ENCODE measurements around the gene TMEM212.

Gene TMEM212

GRCh38 chr3:171871392-171872274 is 28.5 kb downstream of the TMEM212 start:
- ATAC-seq (ENCODE audit: low read depth) (no peak), DNase-seq (ENCODE audit: low spot score) (no peak)
- Histone ChIP-seq H3K36me3 (ENCODE audit: low read depth) (no peaks in the 10 kb centered on the region), H3K9me3 (ENCODE audit: severe bottlenecking) (no peaks in the 10 kb centered on the region), H3K27ac (ENCODE audit: poor library complexity, severe bottlenecking) (no peak overlapping the region), H3K4me3 (ENCODE audit: severe bottlenecking) (no peak overlapping the region), H3K27me3 (ENCODE audit: insufficient read depth, poor library complexity, severe bottlenecking) (no peaks in the 10 kb centered on the region), H3K4me1 (ENCODE audit: insufficient read depth, poor library complexity, severe bottlenecking) (peaks cover 31% of the 10 kb centered on the region)
- TF ChIP-seq CTCF (IDR thresholded peaks at IDR 0.05; ENCODE audit: poor library complexity, severe bottlenecking) = no peak

- Histone ChIP-seq H3K4me1 (ENCODE audit: insufficient read depth, poor library complexity, severe bottlenecking) (peaks cover 39% of the 10 kb centered on the region), H3K4me3 (ENCODE audit: severe bottlenecking) (no peak overlapping the region), H3K27ac (ENCODE audit: poor library complexity, severe bottlenecking) (peak overlapping the region; percentile 95), H3K27me3 (ENCODE audit: insufficient read depth, poor library complexity, severe bottlenecking) (no peaks in the 10 kb centered on the region), H3K9me3 (ENCODE audit: severe bottlenecking) (no peaks in the 10 kb centered on the region), H3K36me3 (ENCODE audit: low read depth) (no peaks in the 10 kb centered on the region)
- TF ChIP-seq CTCF (IDR thresholded peaks at IDR 0.05; ENCODE audit: poor library complexity, severe bottlenecking) = no peak
- no peak for ATAC-seq (ENCODE audit: low read depth)
- no peak for DNase-seq (ENCODE audit: low spot score)
Measured at GRCh38 chr3:171873580-171873979, 30.4 kb downstream of the TMEM212 start.

GRCh38 chr3:171874251-171874681 is 31.1 kb downstream of the TMEM212 start:
- ATAC-seq (ENCODE audit: low read depth) (peak; percentile 72), DNase-seq (ENCODE audit: low spot score) (no peak)
- no peak for TF ChIP-seq CTCF (IDR thresholded peaks at IDR 0.05; ENCODE audit: poor library complexity, severe bottlenecking)
- Histone ChIP-seq H3K36me3 (ENCODE audit: low read depth) (no peaks in the 10 kb centered on the region), H3K4me3 (ENCODE audit: severe bottlenecking) (no peak overlapping the region), H3K9me3 (ENCODE audit: severe bottlenecking) (no peaks in the 10 kb centered on the region), H3K4me1 (ENCODE audit: insufficient read depth, poor library complexity, severe bottlenecking) (peaks cover 39% of the 10 kb centered on the region), H3K27me3 (ENCODE audit: insufficient read depth, poor library complexity, severe bottlenecking) (no peaks in the 10 kb centered on the region), H3K27ac (ENCODE audit: poor library complexity, severe bottlenecking) (peak overlapping the region; percentile 95)

GRCh38 chr3:171874879-171875278 is 31.7 kb downstream of the TMEM212 start:
- H3K27ac ChIP-seq (ENCODE audit: poor library complexity, severe bottlenecking) = peak overlapping the region; percentile 95

More at GRCh38 chr3:171874879-171875278, 31.7 kb downstream of the TMEM212 start:
- H3K4me1 ChIP-seq (ENCODE audit: insufficient read depth, poor library complexity, severe bottlenecking) = peaks cover 39% of the 10 kb centered on the region
- ATAC-seq (ENCODE audit: low read depth) (no peak; the same call in 2 of the 3 replicates), DNase-seq (ENCODE audit: low spot score) (no peak)
- H3K36me3 ChIP-seq (ENCODE audit: low read depth) = no peaks in the 10 kb centered on the region
- H3K4me3 ChIP-seq (ENCODE audit: severe bottlenecking) = no peak overlapping the region
- no peaks in the 10 kb centered on the region for H3K27me3 ChIP-seq (ENCODE audit: insufficient read depth, poor library complexity, severe bottlenecking)
- no peak for TF ChIP-seq CTCF (IDR thresholded peaks at IDR 0.05; ENCODE audit: poor library complexity, severe bottlenecking)
- no peaks in the 10 kb centered on the region for H3K9me3 ChIP-seq (ENCODE audit: severe bottlenecking)

Data from RWPE2 (cell line).